NOMO-1 (cell line): Measurements from ENCODE around the gene HADH.
"Not testable (repeated sequence)": the region's sequence is repeated elsewhere in the genome, so short reads cannot be mapped to it uniquely, and the experiment has no call there.

Source experiments
- DNase-seq, 2 experiments: peaks; one replicate each; lab custom pipeline; 2025; ENCODE audit not compliant: unreplicated experiment in 2 of 2; lab: John Stamatoyannopoulos, UW

The HADH gene

DNA sequence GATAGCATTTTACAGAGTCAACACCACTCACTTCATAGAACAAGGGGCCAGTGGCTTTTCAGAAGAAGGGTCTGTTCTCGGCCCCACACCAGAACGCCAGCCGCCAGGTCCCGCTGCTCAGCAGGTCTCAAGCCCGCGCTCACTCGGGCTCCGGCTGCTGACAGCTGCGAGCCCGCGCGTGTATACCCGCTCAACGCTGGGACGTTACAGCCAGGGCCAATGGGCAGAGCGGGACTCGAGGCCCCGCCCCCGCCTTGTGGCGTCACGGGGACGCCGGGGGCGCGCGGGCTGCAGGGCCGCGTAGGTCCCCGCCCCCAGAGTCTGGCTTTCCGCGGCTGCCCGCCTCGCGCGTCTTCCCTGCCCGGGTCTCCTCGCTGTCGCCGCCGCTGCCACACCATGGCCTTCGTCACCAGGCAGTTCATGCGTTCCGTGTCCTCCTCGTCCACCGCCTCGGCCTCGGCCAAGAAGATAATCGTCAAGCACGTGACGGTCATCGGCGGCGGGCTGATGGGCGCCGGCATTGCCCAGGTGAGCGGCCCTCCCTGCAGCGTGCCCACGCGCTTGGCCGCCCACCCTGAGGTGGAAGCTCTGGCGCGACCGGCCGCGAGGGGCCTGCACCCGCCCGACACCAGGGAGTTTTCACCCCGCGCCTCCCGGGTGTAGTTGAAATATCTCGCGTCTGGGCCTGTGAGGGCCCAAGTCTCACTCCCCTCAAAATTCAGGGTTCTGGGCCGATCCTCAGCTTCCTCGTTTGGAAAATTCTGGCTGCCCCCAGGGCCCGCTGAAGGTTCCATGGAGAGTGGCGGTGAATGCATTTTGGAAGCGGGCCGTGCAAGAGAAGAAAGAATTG, at the start of gene HADH:
Gene HADH (plus strand): TSS at position 353 of the 850 bp plus-strand sequence. CDS start 44 bp downstream, at position 397.
- DNase-seq: peak; percentile 90 to 94

DNA sequence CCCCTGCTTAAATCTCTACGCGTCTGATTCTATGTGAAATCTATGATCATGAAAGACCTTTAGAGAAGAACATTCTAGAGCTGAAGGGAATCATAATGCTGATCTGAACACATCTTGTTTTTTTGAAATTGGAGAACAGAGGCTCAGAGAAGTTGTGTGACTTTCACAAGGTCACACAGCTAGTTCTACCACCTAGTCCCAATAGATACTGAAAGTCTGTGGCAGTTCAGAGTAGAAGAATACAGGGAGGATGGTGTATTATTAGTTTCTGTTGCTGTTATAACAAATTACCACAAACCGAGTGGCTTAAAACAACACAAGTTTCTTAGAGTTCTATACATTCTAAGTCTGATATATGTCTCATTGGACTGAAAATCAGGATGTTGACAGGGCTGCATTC, 43.9 kb upstream of the HADH start:
- DNase-seq: no peak

DNA sequence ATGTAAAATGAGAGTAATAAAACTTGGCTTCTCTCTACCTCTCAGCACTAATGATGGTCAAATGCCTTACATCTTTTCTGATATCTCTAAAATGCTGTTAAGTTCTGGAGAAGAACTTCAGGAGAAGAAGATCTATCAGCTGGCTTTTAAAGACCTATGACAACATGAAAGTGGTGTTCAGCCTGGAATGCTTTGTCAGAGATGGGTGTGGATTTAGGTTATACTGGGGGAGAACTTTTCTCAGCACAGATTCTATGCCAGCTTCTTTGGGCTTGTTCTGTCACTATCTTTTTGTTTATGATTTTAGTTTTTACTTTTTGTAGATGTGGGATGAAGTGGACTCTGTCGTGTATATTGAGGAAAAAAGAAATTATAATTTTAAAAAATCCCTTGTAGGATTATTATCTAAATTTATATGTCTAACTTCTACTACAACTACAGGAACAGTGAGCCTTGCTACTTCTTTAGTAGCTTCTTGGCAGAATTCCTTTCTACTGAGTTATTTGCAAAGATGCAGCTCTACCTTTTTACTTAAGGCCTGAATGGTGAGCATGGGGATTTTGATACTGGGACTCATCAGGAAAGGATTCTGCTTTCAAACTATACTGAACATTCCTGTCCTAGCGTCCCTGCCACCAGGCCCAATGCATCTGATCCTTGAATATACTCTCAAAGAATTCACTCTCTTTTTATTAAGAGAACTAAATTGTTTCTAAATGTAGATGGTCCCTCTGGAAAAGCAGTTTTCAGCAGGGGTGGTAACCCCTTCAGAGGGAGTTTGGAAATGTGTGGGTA, 38.7 kb upstream of the HADH start:
- no peak for DNase-seq

DNA sequence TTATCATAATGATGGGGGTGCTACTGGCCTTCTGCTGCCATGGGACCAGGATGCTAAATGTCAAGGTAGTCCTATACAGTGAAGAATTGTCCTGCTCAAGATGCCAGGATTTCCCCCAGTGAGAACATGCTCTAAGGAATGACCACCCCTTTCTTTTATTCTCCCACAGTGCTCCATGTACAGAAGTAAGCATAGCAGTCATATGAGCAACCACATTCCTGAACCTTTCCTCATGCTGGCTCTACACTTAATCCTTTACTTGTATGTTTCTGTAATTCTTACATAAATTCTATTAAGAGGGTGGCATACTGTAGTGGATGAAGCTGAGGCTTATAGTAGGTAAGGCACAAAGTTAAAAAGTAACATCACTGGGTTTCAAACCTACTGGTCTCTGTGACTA, 38.1 kb upstream of the HADH start:
- DNase-seq: no peak

DNA sequence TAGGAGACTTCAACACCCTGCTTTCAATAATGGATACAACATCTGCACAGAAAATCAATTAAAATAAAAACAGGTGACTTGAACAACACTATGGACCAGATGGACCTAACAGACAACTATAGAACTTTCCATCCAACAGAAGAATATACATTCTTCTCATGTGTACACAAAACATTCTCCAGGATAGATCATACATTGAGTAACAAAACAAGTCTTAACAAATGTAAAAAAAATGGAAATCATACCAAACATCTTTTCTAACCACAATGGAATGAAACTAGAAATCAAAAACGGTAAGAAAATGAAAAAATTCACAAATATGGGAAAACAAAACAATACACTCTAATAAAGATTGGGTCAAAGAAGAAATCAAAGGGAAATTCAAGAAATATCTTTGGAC, 33.7 kb upstream of the HADH start:
- no peak for DNase-seq

DNA sequence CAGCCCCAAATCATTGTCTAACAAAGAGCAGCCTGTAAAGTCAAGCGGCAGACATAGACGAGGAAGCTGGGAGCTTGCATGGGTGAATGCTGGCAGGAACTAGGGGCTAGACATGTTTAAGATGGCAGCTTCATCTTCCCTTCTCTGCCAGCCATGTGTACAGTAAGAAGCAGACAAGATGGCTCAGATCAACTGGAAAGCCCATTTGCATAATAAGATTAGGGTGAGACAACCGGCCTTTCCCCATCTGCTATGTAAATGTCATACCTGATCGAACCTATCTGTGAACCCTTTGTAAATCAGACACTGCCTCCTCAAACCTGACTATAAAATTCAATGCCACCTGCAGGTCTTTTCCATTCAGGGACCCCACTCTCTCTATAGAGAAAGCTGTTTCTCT, 22.8 kb upstream of the HADH start:
- DNase-seq: no peak

DNA sequence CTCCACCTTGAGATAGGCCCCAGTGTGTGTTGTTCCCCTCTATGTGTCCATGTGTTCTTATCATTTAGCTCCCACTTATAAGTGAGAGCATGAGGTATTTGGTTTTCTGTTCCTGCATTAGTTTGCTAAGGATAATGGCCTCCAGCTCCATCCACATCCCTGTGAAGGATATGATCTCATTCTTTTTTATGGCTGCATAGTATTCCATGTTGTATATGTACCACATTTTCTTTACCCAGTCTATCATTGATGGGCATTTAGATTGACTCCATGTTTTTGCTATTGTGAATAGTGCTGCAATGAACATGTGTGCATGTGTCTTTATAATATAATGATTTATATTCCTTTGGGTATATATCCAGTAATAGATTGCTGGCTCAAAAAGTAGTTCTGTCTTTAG, 22.2 kb upstream of the HADH start:
- DNase-seq: not testable (repeated sequence)

DNA sequence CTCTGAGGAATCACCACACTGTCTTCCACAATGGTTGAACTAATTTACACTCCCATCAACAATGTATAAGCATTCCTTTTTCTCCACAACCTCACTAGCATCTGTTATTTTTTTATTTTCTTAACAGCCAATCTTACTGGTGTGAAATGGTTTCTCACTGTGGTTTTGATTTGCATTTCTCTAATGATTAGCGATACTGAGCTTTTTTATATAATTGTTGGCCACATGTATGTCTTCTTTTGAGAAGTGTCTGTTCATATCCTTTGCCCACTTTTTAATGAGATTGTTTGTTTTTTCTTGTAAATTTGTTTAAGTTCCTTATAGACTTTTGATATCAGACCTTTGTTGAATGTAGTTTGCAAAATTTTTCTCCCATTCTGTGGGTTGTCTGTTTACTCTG, 21.8 kb upstream of the HADH start:
- DNase-seq: not testable (repeated sequence)

DNA sequence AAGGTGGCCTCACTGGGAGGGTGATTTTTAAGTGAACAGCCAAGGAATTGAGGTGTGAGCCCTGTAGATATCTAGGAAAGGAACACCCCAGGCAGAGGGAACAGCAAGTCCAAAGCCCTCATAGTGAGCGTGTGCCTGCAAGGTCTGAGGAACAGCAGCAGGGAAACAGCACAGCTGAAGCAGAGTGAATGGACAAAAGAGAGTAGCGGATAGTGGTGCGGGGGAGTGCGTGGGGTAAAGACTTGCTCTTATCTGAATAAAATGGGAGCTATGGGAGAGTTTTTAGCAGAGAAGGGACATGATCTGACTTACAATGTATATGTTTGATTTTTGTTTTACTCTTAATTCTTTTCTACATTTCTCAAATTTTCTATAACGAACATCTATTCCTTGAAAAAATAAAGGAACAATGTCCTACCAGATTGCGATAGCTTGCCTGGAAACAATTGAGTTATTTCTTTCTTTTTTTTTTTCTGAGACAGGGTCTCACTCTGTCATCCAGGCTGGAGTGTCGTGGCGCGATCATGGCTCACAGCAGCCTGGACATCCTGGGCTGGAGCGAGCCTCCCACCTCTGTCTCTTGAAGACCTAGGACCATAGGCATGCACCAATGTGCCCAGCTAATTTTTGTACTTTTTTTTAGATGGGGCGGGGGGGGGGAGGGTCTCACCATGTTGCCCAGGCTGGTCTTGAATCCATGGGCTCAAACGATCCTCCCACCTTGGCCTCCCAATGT, 19.5 kb upstream of the HADH start:
- no peak for DNase-seq

DNA sequence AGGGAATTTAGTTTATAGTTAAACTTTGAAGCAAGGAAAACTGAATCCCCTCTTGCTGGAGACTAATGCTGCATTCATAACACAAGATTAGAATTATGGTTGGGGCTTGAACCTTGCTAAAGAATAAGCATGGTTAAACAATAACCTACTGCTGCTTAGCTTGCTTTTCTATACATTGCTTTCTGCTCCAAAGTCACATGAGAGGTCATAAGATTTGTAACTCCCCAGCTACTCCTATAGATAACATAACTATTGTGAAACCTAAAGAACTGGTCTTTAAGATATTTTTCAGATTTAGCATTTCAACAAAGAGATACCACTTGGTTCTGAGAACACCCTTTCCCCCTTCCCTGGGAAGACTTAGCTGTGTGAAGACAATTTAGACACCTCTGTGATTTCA, 17.1 kb upstream of the HADH start:
- no peak for DNase-seq

DNA sequence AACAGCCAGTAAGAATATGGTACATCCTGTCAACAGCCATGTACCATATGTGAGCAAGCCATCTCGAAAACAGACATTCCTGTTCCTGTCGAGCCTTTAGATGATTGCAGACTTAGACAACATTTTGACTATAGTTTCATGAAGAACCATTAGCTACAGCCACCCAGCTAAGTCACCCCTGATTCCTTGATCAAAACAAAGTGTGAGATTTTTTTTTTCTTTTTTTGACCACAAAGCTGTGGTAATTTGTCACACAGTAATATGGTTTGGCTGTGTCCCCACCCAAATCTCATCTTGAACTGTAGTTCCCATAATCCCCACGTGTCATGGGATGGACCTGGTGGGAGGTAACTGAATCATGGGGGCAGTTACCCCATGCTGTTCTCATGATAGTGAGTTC, 15.2 kb upstream of the HADH start:
- DNase-seq: no peak

DNA sequence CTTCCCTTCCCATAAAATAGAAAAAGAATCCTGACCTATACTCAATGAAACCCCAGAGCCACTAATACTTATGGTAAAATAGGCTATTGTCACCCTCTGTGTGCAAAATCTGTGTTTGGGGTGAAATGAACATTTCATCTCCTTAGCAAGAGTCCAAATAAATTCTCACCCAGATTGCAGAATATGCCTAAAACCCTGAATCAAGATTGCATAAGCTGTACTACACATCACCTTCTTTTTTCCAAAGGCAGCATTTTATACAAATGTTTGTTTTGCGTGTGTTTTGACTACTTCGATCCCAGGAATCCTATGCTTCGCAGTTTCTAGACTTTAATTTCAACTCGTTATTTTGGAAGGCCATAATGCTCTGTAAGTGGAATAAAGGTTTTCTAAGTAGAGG, 12.2 kb upstream of the HADH start:
- no peak for DNase-seq

DNA sequence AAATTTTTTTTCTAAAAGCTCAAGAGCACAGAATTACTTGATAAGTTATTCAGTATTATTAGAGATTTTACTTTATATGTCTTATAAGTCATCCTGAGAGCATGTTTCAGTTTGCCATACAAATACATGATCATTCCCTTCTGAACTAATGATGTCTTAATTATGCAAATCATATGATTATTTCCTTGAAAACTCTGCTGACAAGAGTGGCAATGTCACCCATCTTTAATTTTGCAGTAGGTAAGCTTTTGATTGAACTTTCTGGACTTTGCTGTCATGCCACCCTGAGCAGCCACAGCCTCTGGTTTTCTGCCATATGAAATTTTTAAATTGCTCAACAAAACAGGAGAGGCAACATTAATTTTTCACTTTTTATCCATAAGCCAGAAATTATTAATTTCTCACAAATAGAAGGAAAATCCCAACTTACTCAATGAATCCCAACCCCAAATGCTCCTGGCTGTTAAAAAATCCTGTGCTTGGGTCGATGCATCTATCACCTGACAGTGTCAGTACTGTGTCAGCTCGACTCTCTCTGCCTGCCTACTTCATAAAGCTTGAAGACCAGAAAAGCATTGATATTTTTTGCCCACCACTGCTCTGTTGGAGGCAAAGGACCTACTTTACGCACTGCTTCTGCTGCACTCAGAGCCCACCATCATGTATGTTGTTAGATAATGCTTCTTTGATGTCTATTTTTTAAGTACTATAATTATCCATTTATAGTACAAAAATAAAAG, 11.6 kb upstream of the HADH start:
- no peak for DNase-seq

DNA sequence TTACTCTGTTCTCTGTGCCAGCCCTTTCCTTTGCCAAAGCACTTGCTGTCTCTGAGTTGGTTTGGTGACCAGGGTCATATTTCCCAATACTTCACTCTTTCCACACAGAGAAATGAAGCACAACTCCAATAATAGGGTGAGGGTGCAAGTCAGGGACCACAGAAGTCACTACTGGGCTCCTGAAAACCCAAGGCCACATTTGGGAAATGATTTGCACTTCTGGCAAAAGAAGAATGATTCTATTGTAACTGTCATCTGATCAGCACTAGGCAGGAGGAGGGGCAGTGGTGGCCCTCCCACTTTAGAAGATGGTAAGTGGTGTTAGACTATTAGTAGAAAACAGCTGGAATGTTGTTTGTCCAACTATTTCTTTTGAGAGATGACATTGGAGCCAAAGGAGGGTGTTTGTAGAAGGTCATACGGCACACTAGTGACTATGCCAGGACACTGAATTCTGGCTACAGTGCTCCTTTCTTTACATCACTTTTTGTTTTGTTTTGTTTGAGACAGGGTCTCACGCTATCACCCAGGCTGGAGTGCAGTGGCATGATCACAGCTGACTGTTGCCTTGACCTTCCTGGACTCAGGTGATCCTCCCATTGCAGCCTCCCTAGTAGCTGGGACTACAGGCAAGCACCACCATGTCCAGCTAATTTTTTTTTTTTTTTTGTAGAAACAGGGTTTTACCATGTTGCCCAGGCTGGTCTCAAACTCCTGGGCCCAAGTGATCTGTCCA, 10.8 kb upstream of the HADH start:
- no peak for DNase-seq

DNA sequence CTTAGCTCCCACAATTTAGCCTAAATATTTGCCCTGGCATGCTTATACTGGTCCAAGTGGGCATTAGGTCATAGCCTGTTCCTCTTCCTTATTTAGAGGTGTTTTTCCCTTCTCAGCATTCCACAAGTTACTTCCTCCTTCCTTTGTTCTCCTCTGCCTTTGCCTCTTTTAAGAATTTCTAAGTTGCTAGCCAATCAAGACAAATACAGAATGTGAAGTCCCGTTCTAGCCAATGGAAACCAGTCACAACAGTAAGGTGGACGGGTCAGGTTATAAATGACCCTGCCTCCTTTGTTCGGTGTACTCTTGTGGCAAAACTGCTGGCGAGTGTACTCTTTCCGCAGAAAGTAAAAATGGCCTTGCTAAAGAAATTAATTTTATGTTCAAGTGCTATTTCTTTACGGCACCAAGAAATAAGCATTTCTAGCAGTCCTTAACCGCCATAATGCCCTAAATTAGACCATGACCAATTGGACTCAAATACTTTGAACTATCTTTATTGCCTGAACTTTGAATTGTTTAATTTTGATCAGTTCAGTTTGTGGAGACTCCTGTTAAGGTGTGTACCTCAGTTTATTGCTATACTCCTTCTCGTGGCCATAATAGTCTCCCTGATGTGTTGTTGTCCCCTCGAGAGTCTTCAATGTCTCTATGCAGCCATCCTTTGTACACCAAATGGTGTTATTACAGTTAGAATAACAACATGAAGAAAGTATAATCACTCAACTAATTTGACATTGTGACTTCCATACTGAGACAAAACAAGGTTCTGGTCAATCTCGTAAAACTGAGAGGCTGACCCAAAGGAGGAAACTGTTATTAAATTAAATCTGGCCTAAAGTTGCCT, 1.6 kb upstream of the HADH start:
- DNase-seq: no peak

DNA sequence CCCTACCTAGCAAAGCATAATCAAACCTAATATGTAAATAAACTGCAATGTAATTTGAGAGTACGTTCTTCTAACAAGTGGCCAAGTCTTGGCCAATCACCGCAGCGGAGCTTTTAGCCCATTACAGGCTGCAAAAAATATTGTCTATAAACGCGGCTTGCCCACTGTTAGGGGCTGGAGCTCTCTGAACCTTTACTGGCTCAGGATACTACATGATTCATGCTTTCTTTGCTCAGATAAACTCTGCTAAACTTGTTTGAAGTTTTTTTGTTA, 990 bp upstream of the HADH start:
- no peak for DNase-seq

DNA sequence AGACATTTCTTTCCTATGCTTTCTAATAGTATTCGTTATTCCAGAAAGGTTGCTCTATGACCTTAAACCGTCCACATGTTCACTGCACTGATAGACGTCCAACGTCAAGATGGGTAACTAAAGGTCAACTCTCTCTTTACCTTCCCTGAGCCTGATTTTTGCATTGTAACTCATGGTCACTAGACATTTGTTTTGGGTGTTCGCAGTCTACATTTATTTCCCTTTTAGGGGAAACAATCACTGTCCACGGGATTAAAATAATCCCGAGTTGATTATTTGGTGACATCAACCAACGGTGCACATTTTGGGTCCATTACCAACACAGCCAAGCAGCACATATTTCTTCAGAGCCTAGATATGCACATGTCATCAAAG, 540 bp upstream of the HADH start:
- DNase-seq: no peak

DNA sequence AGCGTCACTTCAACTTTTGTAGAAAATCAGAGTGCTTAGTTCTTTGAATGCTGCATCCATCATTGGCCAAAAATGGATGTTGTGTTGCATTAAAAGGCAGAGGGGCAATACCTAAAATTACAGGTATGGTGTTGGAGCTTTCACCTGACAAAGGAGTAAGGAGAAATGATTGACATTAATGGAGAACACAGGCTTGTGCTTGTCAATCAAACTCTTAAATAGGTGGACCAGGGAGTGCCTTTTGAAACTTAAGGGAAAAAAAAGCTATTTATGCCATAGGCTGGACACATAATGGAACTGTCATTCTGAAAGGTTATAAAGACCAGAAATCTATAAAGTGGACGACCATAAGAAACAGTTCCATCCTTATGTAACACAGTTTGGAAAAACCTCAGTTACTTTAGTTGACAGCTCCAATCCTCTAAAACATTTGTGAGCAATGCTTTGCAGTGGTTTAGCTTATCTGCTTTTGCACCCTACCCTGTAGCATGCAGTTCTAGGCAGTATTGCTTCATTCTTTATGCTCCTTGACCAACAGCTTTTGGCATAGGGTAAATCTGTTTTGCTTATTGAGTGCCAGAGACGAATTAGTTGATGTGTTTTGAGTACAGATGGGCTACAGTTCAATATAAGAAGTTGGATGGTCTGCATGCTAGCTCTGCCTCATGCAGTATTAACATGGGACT, 2.4 kb downstream of the HADH start:
- DNase-seq: peak; percentile 7 to 32

DNA sequence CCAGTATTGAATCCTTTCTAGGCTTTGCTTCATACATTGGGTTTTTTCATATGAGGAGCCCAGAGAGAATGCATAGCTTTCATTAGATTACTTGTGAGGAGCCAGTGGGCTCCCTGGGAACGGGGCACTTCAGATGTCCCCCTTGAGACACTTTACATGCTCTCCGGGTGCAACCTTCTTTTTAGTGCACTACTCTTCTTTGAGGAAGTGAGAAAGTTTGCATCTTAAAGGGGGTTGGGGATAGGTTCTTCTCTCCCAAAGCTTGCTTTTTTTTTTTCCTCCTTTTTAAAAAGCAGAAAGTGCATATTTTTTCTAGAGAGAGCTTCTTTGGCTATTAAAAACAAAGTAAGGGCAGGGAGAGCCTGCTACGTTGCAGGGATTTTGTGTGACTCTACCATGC, 4.3 kb downstream of the HADH start:
- DNase-seq: peak; percentile 14 to 60
